HG03575 (cell line): ENCODE results near the gene NBPF6.
"Not testable (repeated sequence)": the region's sequence is repeated elsewhere in the genome, so short reads cannot be mapped to it uniquely, and the experiment has no call there.

Experiments used
- ATAC-seq: cut with Tn5 transposase; IDR thresholded peaks from one replicate; pipeline ENCODE4 v1.9.1; 2021; ENCODE audit not compliant: unreplicated experiment, insufficient number of reproducible peaks, low FRiP score; ENCODE audit errors: extremely low read depth

NBPF6 gene

GRCh38 chr1:108485990-108486389 lies 35.8 kb downstream of the NBPF6 start:
- not testable (repeated sequence) for ATAC-seq

- not testable (repeated sequence) for ATAC-seq
Observed at GRCh38 chr1:108486707-108487106, 36.6 kb downstream of the NBPF6 start.

GRCh38 chr1:108495008-108495407 lies 44.9 kb downstream of the NBPF6 start:
- not testable (repeated sequence) for ATAC-seq

GRCh38 chr1:108496856-108497255 lies 46.7 kb downstream of the NBPF6 start:
- ATAC-seq = not testable (repeated sequence)

- no peak for ATAC-seq
Observed at GRCh38 chr1:108502138-108502537, 52.0 kb downstream of the NBPF6 start.

GRCh38 chr1:108502624-108503023 lies 52.5 kb downstream of the NBPF6 start:
- ATAC-seq = no peak

GRCh38 chr1:108503062-108503733 lies 53.1 kb downstream of the NBPF6 start:
- ATAC-seq = no peak

GRCh38 chr1:108504447-108504846 lies 54.3 kb downstream of the NBPF6 start:
- ATAC-seq = no peak

GRCh38 chr1:108505763-108506070 lies 55.6 kb downstream of the NBPF6 start:
- ATAC-seq = no peak

- ATAC-seq = no peak
Observed at GRCh38 chr1:108511764-108512163, 61.6 kb downstream of the NBPF6 start.

GRCh38 chr1:108512239-108513043 lies 62.3 kb downstream of the NBPF6 start:
- ATAC-seq = no peak

GRCh38 chr1:108513044-108513415 lies 62.9 kb downstream of the NBPF6 start:
- ATAC-seq = no peak

GRCh38 chr1:108513914-108514313 lies 63.8 kb downstream of the NBPF6 start:
- ATAC-seq = not testable (repeated sequence)

- not testable (repeated sequence) for ATAC-seq
Observed at GRCh38 chr1:108517301-108517897, 67.3 kb downstream of the NBPF6 start.
